Nephron progenitor cell (in vitro differentiated cells): ENCODE data around the gene NPAS3.

Experiments
- DNase-seq: peaks from one replicate; pipeline ENCODE4 v3.0.0; 2021
- H3K27ac Mint-ChIP-seq: 2 replicates; pipeline ENCODE4 v1.8.0; 2021; ENCODE audit warnings: mild to moderate bottlenecking, moderate library complexity, mixed read lengths
- H3K27me3 Mint-ChIP-seq: 2 replicates; pipeline ENCODE4 v1.8.0; 2021; ENCODE audit warnings: mild to moderate bottlenecking, low read depth, mixed read lengths; ENCODE audit not compliant: poor library complexity
- H3K36me3 Mint-ChIP-seq: 2 replicates; pipeline ENCODE4 v1.8.0; 2021; ENCODE audit warnings: low read depth, mixed read lengths
- H3K4me1 Mint-ChIP-seq: 2 replicates; pipeline ENCODE4 v1.8.0; 2021; ENCODE audit warnings: mixed read lengths
- H3K4me3 Mint-ChIP-seq: 2 replicates; pipeline ENCODE4 v1.8.0; 2021; ENCODE audit warnings: mild to moderate bottlenecking, moderate library complexity, mixed read lengths
- H3K9me3 Mint-ChIP-seq: 2 replicates; pipeline ENCODE4 v1.8.0; 2021; ENCODE audit warnings: mild to moderate bottlenecking, moderate library complexity, mixed read lengths
- CTCF ChIP-seq: fragments of 200-600 bp; sonication (generic); IDR thresholded peaks from 2 replicates; pipeline ENCODE4 v1.5.0; 2021; ENCODE audit warnings: antibody characterized with exemption

Gene NPAS3

GRCh38 chr14:33569821-33570687, 631.4 kb downstream of the NPAS3 start:
- TF ChIP-seq CTCF = no peak
- Mint-ChIP-seq H3K4me1 (peaks cover 54% of the 10 kb centered on the region), H3K4me3 (no peak overlapping the region), H3K36me3 (no peaks in the 10 kb centered on the region), H3K27me3 (no peaks in the 10 kb centered on the region), H3K27ac (no peak overlapping the region), H3K9me3 (no peaks in the 10 kb centered on the region)
- no peak for DNase-seq

GRCh38 chr14:33570694-33571310, 632.1 kb downstream of the NPAS3 start:
- no peak for DNase-seq
- H3K36me3 Mint-ChIP-seq = no peaks in the 10 kb centered on the region
- H3K4me1 Mint-ChIP-seq = peaks cover 49% of the 10 kb centered on the region
- H3K27ac Mint-ChIP-seq = no peak overlapping the region
- no peak overlapping the region for H3K4me3 Mint-ChIP-seq
- no peaks in the 10 kb centered on the region for H3K9me3 Mint-ChIP-seq
- H3K27me3 Mint-ChIP-seq = no peaks in the 10 kb centered on the region
- no peak for TF ChIP-seq CTCF

GRCh38 chr14:33573301-33573880, 634.7 kb downstream of the NPAS3 start:
- Mint-ChIP-seq H3K27me3 (peaks cover 4% of the 10 kb centered on the region), H3K36me3 (no peaks in the 10 kb centered on the region), H3K4me3 (no peak overlapping the region), H3K9me3 (no peaks in the 10 kb centered on the region), H3K4me1 (peaks cover 34% of the 10 kb centered on the region), H3K27ac (no peak overlapping the region)
- no peak for TF ChIP-seq CTCF
- no peak for DNase-seq

- Mint-ChIP-seq H3K4me3 (no peak overlapping the region), H3K27me3 (peaks cover 4% of the 10 kb centered on the region), H3K27ac (no peak overlapping the region), H3K36me3 (no peaks in the 10 kb centered on the region), H3K4me1 (peaks cover 21% of the 10 kb centered on the region), H3K9me3 (no peaks in the 10 kb centered on the region)
- DNase-seq = no peak
- no peak for TF ChIP-seq CTCF
These were observed 637.3 kb downstream of the NPAS3 start for GRCh38 chr14:33576014-33576413.

GRCh38 chr14:33578461-33579216, 640.0 kb downstream of the NPAS3 start:
- Mint-ChIP-seq H3K4me1 (peaks cover 16% of the 10 kb centered on the region), H3K27me3 (peaks cover 4% of the 10 kb centered on the region), H3K4me3 (no peak overlapping the region), H3K9me3 (no peaks in the 10 kb centered on the region), H3K27ac (no peak overlapping the region), H3K36me3 (no peaks in the 10 kb centered on the region)
- DNase-seq = no peak
- TF ChIP-seq CTCF = no peak
